GM12872 (cell line): ENCODE measurements around the gene GRID1.

ENCODE experiments used
- CTCF ChIP-seq: IDR thresholded peaks from 3 replicates; pipeline ENCODE4 v1.5.1; 2011; ENCODE audit warnings: low read depth, mild to moderate bottlenecking, low read length, moderate library complexity; ENCODE audit not compliant: insufficient read depth

Gene GRID1

GRCh38 chr10:86160890-86161585 lies 205.6 kb downstream of the GRID1 start:
- no peak for TF ChIP-seq CTCF

GRCh38 chr10:86159797-86160196 lies 206.8 kb downstream of the GRID1 start:
- no peak for TF ChIP-seq CTCF

DNA sequence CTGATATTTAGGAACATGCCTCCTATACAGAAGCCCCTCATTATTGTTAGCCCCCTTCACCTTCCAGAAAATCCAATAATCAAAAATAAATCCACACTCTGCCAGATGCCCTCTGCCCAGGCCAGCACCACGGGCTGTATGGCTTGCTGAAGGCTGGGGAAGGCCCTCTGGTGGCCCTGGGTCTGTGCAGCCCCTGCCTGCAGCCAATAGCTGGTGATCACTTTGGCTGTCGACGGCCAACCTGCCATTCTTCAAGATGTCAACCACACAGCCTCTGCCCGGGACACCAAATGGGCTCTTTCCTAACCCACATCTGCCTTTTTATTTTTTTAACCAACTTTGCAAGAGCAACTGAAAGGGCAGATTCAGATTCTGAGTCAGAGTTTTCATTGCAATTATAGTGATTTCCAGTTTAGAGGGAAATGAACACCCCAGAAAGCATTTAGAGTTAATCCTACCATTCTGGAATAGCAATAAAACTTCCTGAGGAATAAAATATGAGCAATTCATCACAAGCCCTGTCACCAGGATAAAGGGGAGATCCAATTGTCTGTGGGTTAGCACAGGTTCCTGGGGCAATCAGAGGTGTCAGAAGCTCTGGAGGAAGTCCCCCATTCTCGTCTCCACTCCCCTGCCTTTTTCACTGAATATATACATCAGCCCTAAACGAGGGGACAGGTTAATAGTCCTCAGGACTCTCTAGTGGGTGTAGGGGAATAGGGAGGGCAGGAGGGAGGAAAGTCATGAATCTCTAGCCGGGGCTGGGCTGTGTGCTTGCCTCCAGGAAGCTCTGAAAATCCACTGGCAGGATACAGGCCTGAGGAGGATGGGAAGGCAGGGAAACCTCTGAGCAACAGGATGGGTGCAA lies 211.3 kb downstream of the GRID1 start:
- no peak for TF ChIP-seq CTCF

DNA sequence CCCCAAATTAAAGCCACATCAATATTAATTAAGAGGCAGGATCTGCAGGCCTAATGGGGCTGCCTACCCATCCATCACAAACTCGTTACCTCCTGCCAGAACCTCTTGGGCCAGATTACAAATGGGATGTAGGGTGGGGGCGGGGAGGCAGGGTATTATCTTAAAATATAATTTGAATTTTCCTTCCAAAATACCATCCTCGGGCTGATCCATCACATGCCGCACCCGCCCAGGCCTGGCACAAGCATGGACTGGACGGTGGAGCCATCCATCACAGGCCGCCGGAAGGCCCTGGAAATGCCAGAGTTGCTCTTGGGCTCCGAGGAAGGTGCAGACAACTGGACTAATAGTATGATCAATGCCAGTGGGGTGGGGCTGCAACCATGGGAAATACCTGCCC lies 212.8 kb downstream of the GRID1 start:
- TF ChIP-seq CTCF: no peak

DNA sequence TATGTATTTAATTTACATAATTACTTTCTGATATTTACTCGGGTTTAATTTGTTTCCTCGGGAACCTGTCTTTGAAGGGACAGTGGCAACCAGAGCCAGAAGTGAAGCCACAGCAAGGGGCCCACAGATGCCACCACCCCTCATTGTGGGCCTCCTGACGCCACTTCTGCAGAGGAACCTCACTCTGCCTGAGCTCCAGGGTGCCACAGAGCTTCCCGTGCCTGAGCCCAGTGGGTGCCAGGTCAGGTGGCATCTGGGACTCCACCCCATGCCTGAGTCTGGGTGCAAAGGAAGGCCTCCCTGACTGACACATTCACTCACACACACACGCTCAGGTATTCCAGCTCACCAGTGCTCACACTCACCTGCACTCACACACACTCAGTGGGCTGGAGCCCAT lies 213.7 kb downstream of the GRID1 start:
- TF ChIP-seq CTCF: no peak

DNA sequence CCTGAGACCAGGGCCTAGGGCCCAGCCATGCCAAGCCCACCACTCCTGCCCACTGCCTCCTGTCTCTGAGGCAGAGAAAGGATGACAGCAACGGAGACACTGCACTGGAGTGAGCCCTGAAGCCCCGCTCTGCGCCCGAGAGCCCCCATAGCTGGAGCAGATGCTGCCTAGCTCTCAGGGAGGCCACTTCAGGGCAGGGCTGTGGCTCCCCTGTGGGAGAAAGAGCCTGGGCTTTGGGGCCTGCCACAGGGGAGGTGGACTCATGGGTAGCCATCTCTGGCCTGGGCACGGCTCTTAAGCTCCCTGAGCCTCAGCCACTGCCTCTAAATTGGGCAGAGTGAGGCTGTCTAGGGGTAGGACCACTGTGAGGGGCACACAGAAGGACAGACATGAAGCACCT lies 214.2 kb downstream of the GRID1 start:
- TF ChIP-seq CTCF: no peak

DNA sequence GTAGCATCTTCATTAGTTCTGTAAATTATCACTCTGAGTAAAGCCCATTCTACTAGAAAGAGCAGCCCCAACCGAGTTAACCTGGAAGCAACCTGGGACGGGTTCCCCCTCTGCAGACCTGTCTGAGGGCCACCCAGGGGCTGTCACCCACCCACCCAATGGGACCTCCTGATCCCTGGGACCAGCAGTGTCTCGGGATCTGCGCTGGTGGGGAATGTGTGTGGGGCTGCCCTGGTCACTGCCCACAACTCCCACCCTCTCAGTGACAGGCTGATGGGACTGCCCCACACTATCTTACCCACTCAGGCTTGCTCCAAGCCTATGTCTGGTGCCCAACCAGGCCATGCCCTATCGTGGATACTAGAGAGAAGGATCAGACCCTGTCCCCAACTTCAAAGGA lies 215.0 kb downstream of the GRID1 start:
- TF ChIP-seq CTCF: no peak
